ENCODE measurements around the gene PHAF1. TPM values are rescaled to one million over a fixed set of nuclear protein-coding genes. Genes with fewer than 3 reads are reported as not detected.

The PHAF1 gene
- total RNA-seq, 8 experiments from 2014 or later: 10.4 to 18.8 (median 14.9) TPM

DNA sequence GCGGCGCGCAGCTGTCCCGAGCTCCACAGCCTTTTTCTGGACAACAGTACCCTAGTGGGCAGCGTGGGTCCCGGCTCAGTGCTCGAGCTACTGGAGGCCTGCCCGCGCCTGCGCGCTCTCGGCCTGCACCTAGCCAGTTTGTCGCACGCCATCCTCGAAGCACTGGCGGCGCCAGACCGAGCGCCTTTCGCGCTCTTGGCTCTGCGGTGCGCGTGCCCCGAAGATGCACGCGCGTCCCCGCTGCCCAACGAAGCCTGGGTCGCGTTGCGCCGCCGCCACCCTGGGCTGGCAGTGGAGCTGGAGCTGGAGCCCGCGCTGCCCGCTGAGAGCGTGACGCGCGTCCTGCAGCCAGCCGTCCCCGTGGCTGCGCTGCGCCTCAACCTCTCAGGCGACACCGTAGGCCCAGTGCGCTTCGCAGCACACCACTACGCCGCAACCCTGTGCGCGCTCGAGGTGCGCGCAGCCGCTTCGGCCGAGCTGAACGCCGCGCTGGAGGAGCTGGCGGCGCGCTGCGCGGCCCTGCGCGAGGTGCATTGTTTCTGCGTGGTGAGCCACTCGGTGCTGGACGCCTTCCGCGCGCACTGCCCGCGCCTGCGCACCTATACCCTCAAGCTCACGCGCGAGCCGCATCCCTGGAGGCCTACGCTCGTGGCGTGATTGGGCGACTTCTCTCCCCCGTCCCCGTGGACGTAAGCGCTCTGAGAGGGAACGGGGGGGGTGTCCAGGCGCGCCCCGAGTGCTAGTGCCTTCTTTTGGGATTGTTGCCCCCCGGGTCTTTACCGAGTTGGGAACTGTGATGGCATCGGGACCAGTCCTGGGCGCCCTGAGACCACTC is 53.6 kb downstream of the PHAF1 start:
- 0 to 20% (median 3%) methylated on average over 1 to 24 of the region's 99 CpGs; no CpG with 5 or more reads in 5 of the 10 experiments for WGBS, 10 experiments
- ATAC-seq (replicated peaks in 6 of 8): peak in 5 of 8 experiments; percentile 76 to 83 (median 78)
- Histone ChIP-seq H3K4me1 (replicated peaks in 1 of 2) (peaks cover 5 to 27% of the 10 kb centered on the region in 2 donors), H3K4me3 (peak overlapping the region; percentile 35 to 47 (median 37)), H3K27ac (peak overlapping the region; percentile 81 to 88)
- in situ Hi-C loops (cut with MboI; ENCODE audit: low pct_unique_long_range_greater_than_20kb in 2 of 9, low sequenced_read_pairs in 9 of 9, unreplicated experiment in 9 of 9): loop anchor here in 8 of 9 experiments (25.0 kb wide), 2 partner anchors 176 to 201 kb away; partner anchors contain the start of genes CES3 (in 7 of the 8) and CES4A (in 1 of the 8)

- Histone ChIP-seq H3K4me3 (peak overlapping the region; percentile 35 to 47 (median 37)), H3K27ac (peak overlapping the region; percentile 81 to 88), H3K4me1 (replicated peaks in 1 of 2) (peaks cover 7 to 28% of the 10 kb centered on the region in 2 donors)
- 4% methylated on average over 4 of the region's 34 CpGs; no CpG with 5 or more reads in 9 of the 10 experiments for WGBS, 10 experiments
- in situ Hi-C loops (cut with MboI; ENCODE audit: low pct_unique_long_range_greater_than_20kb in 2 of 9, low sequenced_read_pairs in 9 of 9, unreplicated experiment in 9 of 9): loop anchor here in 8 of 9 experiments (25.0 kb wide), 2 partner anchors 177 to 202 kb away; partner anchors contain the start of genes CES3 (in 7 of the 8) and CES4A (in 1 of the 8)
- ATAC-seq (replicated peaks in 6 of 8): peak in 7 of 8 experiments; percentile 0 to 62 (median 57)
Observed at GRCh38 chr16:67163999-67164558, 54.3 kb downstream of the PHAF1 start.

DNA sequence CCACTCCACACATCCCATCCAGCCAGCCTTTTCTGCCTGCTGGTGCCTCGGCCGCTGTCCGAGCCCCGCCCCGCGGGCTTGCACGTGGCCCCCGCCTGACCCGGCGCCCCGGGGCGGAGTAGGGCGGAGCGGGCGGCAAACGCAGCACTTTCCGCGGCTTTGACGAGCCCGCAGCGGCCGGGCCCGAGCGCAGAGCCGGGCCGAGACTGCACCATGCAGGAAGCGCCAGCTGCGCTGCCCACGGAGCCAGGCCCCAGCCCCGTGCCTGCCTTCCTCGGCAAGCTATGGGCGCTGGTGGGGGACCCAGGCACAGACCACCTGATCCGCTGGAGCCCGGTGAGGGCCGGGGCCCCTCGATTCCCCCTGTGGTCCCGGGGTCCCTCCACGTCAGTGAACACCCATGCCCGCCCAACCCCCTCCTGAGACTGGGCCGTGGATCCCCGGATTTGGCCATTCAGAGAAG is 54.9 kb downstream of the PHAF1 start, which contains the start of gene HSF4:
TSS of gene HSF4 (plus strand) at position 147 of the 463 bp plus-strand sequence. CDS start at position 214, 67 bp downstream.
- Histone ChIP-seq H3K4me1 (replicated peaks in 1 of 2) (peaks cover 13 to 30% of the 10 kb centered on the region in 2 donors), H3K4me3 (peak within 1 kb of the TSS; percentile 35 to 47 (median 37)), H3K27ac (peak within 1 kb of the TSS; percentile 81 to 88)
- peak; percentile 0 to 49 (median 40) for ATAC-seq (replicated peaks in 6 of 8)
- 5 to 18% (median 12%) methylated on average over 4 to 9 of the region's 41 CpGs; no CpG with 5 or more reads in 7 of the 10 experiments for WGBS, 10 experiments
- in situ Hi-C loops (cut with MboI; ENCODE audit: low pct_unique_long_range_greater_than_20kb in 2 of 9, low sequenced_read_pairs in 9 of 9, unreplicated experiment in 9 of 9): loop anchor here in 8 of 9 experiments (25.0 kb wide), 2 partner anchors 177 to 202 kb away; partner anchors contain the start of genes CES3 (in 7 of the 8) and CES4A (in 1 of the 8)

- Histone ChIP-seq H3K4me1 (replicated peaks in 1 of 2) (peaks cover 19 to 29% of the 10 kb centered on the region in 2 donors), H3K4me3 (peak overlapping the region; percentile 35 to 47 (median 37)), H3K27ac (no peak overlapping the region)
- WGBS, 10 experiments: 18 to 60% (median 28%) methylated on average over 3 to 12 of the region's 85 CpGs; no CpG with 5 or more reads in 7 of the 10 experiments
- in situ Hi-C loops (cut with MboI; ENCODE audit: low pct_unique_long_range_greater_than_20kb in 2 of 9, low sequenced_read_pairs in 9 of 9, unreplicated experiment in 9 of 9): loop anchor here in 8 of 9 experiments (25.0 kb wide), 2 partner anchors 178 to 203 kb away; partner anchors contain the start of genes CES3 (in 7 of the 8) and CES4A (in 1 of the 8)
- ATAC-seq (replicated peaks in 6 of 8): no peak
Observed at GRCh38 chr16:67165121-67166078, 55.7 kb downstream of the PHAF1 start.

GRCh38 chr16:67166110-67166547 is 56.4 kb downstream of the PHAF1 start:
- ATAC-seq (replicated peaks in 6 of 8): no peak
- in situ Hi-C loops (cut with MboI; ENCODE audit: low pct_unique_long_range_greater_than_20kb in 2 of 9, low sequenced_read_pairs in 9 of 9, unreplicated experiment in 9 of 9): loop anchor here in 8 of 9 experiments (25.0 kb wide), 2 partner anchors 179 to 204 kb away; partner anchors contain the start of genes CES3 (in 7 of the 8) and CES4A (in 1 of the 8)
- no peak overlapping the region for H3K4me3 ChIP-seq
- peaks cover 24 to 32% of the 10 kb centered on the region in 2 donors for H3K4me1 ChIP-seq (replicated peaks in 1 of 2)
- 30 to 34% methylated on average over 2 to 3 of the region's 18 CpGs; no CpG with 5 or more reads in 8 of the 10 experiments for WGBS, 10 experiments
- H3K27ac ChIP-seq: no peak overlapping the region

DNA sequence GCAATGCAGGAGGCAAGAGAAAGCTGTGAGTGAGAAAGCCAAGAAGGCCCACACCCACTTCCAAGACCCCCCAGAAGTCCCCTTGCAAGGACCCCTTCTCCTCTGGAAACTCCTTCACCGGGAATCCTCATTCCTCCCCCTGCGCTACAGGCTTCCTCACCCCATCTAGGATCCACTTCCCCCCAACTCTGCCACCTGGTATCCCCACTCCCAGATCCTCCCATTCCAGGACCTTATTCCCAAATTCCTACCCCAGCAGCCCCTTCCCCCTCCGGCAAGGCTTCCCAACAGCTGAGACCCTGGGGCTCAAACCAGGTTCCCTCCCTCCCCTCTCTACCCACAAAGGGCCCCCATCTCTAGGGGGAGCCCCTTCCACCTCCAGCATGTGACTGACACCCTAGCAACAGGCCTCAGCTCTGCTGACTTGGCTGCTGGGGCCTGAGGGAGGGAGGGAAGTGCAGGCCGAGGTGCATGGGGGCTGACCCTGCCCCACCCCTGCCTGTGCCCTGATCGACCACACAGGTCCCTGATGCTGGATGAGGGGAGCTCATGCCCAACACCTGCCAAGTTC is 56.9 kb downstream of the PHAF1 start:
- Histone ChIP-seq H3K27ac (no peak overlapping the region), H3K4me3 (no peak overlapping the region), H3K4me1 (replicated peaks in 1 of 2) (peaks cover 26 to 36% of the 10 kb centered on the region in 2 donors)
- in situ Hi-C loops (cut with MboI; ENCODE audit: low pct_unique_long_range_greater_than_20kb in 2 of 9, low sequenced_read_pairs in 9 of 9, unreplicated experiment in 9 of 9): loop anchor here in 8 of 9 experiments (25.0 kb wide), 2 partner anchors 179 to 204 kb away; partner anchors contain the start of genes CES3 (in 7 of the 8) and CES4A (in 1 of the 8)
- no peak for ATAC-seq (replicated peaks in 6 of 8)
- 20 to 82% methylated on average over 1 to 2 of the region's 5 CpGs; no CpG with 5 or more reads in 8 of the 10 experiments for WGBS, 10 experiments

- 60 to 83% methylated on average over 1 of the region's 7 CpGs; no CpG with 5 or more reads in 8 of the 10 experiments for WGBS, 10 experiments
- H3K4me1 ChIP-seq (replicated peaks in 1 of 2): peaks cover 26 to 34% of the 10 kb centered on the region in 2 donors
- in situ Hi-C loops (cut with MboI; ENCODE audit: low pct_unique_long_range_greater_than_20kb in 2 of 9, low sequenced_read_pairs in 9 of 9, unreplicated experiment in 9 of 9): loop anchor here in 8 of 9 experiments (25.0 kb wide), 2 partner anchors 180 to 205 kb away; partner anchors contain the start of genes CES3 (in 7 of the 8) and CES4A (in 1 of the 8)
- ATAC-seq (replicated peaks in 6 of 8): no peak
- no peak overlapping the region for H3K27ac ChIP-seq
- H3K4me3 ChIP-seq: no peak overlapping the region
Observed at GRCh38 chr16:67167588-67167987, 57.8 kb downstream of the PHAF1 start.

DNA sequence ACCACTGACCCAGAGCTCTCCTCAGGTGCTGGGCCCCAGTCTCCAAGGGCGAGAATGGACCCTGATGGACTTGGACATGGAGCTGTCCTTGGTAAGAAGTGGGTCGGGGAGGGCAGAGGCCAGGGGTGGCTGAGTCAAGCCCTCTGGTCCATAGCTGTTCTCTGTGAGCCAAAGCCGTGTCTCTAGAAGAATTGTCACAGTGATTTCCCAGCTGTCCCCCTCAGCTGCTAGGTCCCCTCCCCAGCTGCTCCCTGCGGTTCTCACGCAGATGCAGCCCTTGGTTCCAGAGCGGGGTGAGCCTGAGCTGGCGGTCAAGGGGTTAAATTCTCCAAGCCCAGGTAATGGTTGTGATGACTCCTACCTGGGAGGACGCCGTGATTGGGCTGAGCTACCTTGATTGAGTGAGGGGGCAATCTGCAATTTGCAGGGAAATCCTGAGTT is 59.3 kb downstream of the PHAF1 start:
- in situ Hi-C loops (cut with MboI; ENCODE audit: low pct_unique_long_range_greater_than_20kb in 2 of 9, low sequenced_read_pairs in 9 of 9, unreplicated experiment in 9 of 9): loop anchor here in 8 of 9 experiments (25.0 kb wide), 2 partner anchors 182 to 207 kb away; partner anchors contain the start of genes CES3 (in 7 of the 8) and CES4A (in 1 of the 8)

GRCh38 chr16:67169642-67170167 is 60.0 kb downstream of the PHAF1 start:
- ATAC-seq (replicated peaks in 6 of 8): peak; percentile 1 to 27 (median 14)
- peaks cover 34 to 36% of the 10 kb centered on the region in 2 donors for H3K4me1 ChIP-seq (replicated peaks in 1 of 2)
- H3K27ac ChIP-seq: peak overlapping the region; percentile 70 to 81
- 0 to 10% (median 1%) methylated on average over 1 to 14 of the region's 24 CpGs; no CpG with 5 or more reads in 4 of the 10 experiments for WGBS, 10 experiments
- peak overlapping the region; percentile 24 to 42 (median 30) for H3K4me3 ChIP-seq
- in situ Hi-C loops (cut with MboI; ENCODE audit: low pct_unique_long_range_greater_than_20kb in 2 of 9, low sequenced_read_pairs in 9 of 9, unreplicated experiment in 9 of 9): loop anchor here in 8 of 9 experiments (25.0 kb wide), 2 partner anchors 182 to 207 kb away; partner anchors contain the start of genes CES3 (in 7 of the 8) and CES4A (in 1 of the 8)

More for the DNA sequence above, 59.3 kb downstream of the PHAF1 start:
- 41 to 75% (median 51%) methylated on average over 2 to 4 of the region's 9 CpGs; no CpG with 5 or more reads in 7 of the 10 experiments for WGBS, 10 experiments
- ATAC-seq (replicated peaks in 6 of 8): no peak
- no peak overlapping the region for H3K4me3 ChIP-seq
- peak overlapping the region in 1 of 2 donors; percentile 81 for H3K27ac ChIP-seq
- H3K4me1 ChIP-seq (replicated peaks in 1 of 2): peaks cover 32% of the 10 kb centered on the region in 2 donors

DNA sequence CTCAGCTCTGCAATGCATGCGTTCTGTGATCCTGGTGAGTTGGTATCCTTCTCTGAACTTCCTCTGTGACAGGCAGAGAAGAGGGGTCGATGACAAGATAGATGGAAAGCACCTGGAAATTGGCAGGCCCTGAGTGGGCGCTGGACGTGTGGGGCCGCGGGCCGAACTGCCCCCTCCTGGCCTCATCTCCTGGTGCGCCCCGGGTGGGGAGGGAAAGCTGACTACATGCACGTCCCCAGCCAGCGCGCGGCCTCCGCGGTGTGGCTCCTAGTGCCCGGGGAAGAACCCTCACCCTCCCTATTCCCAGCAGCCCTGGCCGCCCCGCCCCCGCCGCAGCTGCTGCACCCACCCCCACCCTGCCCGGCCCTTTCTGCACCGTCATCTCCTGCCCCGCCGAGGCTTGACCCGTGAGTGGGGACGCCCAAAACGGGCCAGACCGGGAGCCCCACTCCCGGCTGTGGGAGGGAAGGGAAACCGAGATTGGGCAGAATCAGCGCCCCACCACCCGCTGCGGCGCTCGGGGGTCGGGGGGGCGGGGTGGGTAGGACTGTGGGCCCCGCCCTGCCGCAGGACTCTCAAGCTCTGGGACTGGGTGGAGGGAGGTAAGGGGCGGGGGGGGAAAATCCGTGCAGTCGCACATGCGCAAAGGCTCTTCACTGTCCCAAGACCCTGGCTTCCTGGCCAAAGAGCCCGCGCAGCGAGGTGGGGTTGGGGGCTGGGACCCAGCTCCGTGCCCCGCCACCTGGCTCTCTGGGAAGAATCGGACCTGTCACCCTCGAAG is 60.6 kb downstream of the PHAF1 start, which contains the start of gene NOL3:
TSS of gene NOL3 (plus strand) at position 371 of the 781 bp plus-strand sequence.
- H3K4me1 ChIP-seq (replicated peaks in 1 of 2): peaks cover 35% of the 10 kb centered on the region in 2 donors
- in situ Hi-C loops (cut with MboI; ENCODE audit: low pct_unique_long_range_greater_than_20kb in 2 of 9, low sequenced_read_pairs in 9 of 9, unreplicated experiment in 9 of 9): loop anchor here in 8 of 9 experiments (25.0 kb wide), 2 partner anchors 183 to 208 kb away; partner anchors contain the start of genes CES3 (in 7 of the 8) and CES4A (in 1 of the 8)
- peak within 1 kb of the TSS; percentile 24 to 42 (median 30) for H3K4me3 ChIP-seq
- whole genome bisulfite sequencing, 10 experiments: 0 to 6% methylated on average over 1 to 7 of the region's 50 CpGs; no CpG with 5 or more reads in 8 of the 10 experiments
- ATAC-seq (replicated peaks in 6 of 8): peak; percentile 50 to 78 (median 67)
- peak within 1 kb of the TSS; percentile 70 to 81 for H3K27ac ChIP-seq

Data from motor neuron (in vitro differentiated cells).